Neural crest cell (in vitro differentiated cells): ENCODE results near the gene ZBTB44. TPM values are rescaled to one million over a fixed set of nuclear protein-coding genes. Genes with fewer than 3 reads are reported as not detected.

ENCODE experiments used
- DNase-seq: peaks from one replicate; pipeline ENCODE4 v3.0.0; 2021; ENCODE audit warnings: low read depth, mixed read lengths, low spot score
- H3K27ac Mint-ChIP-seq: one replicate; pipeline ENCODE4 v1.8.0; 2021; ENCODE audit warnings: mild to moderate bottlenecking, mixed read lengths; ENCODE audit not compliant: unreplicated experiment
- H3K27me3 Mint-ChIP-seq: 2 replicates; pipeline ENCODE4 v1.8.0; 2021; ENCODE audit warnings: low read depth, mild to moderate bottlenecking, mixed read lengths
- H3K36me3 Mint-ChIP-seq: 2 replicates; pipeline ENCODE4 v1.8.0; 2021; ENCODE audit warnings: low read depth, mild to moderate bottlenecking, mixed read lengths
- H3K4me1 Mint-ChIP-seq: 2 replicates; pipeline ENCODE4 v1.8.0; 2021; ENCODE audit warnings: mixed read lengths
- H3K4me3 Mint-ChIP-seq: one replicate; pipeline ENCODE4 v1.8.0; 2021; ENCODE audit warnings: mild to moderate bottlenecking, mixed read lengths
- H3K9me3 Mint-ChIP-seq: 2 replicates; pipeline ENCODE4 v1.8.0; 2021; ENCODE audit warnings: mixed read lengths
- CTCF ChIP-seq: fragments of 200-600 bp; sonication (generic); conservative IDR thresholded peaks from 2 replicates; pipeline ENCODE4 v1.5.0; 2021; ENCODE audit warnings: antibody characterized with exemption, mild to moderate bottlenecking
- total RNA-seq: library from RNA; stranded (reverse); gene quantifications from 2 replicates; pipeline ENCODE4 v1.2.1, GENCODE V29; 2021

Gene ZBTB44
- total RNA-seq, 1 donor from 2014 or later = 28.1 TPM

- Mint-ChIP-seq H3K36me3 (no peaks in the 10 kb centered on the region), H3K27me3 (no peaks in the 10 kb centered on the region), H3K27ac (no peak overlapping the region), H3K4me3 (no peak overlapping the region), H3K9me3 (no peaks in the 10 kb centered on the region), H3K4me1 (no peaks in the 10 kb centered on the region)
- no peak for TF ChIP-seq CTCF
- no peak for DNase-seq
Observed at GRCh38 chr11:130189492-130190210, 125.1 kb downstream of the ZBTB44 start.

GRCh38 chr11:130188585-130189347 is 126.0 kb downstream of the ZBTB44 start:
- Mint-ChIP-seq H3K9me3 (no peaks in the 10 kb centered on the region), H3K27me3 (no peaks in the 10 kb centered on the region), H3K27ac (no peak overlapping the region), H3K36me3 (no peaks in the 10 kb centered on the region), H3K4me3 (no peak overlapping the region), H3K4me1 (peaks cover 8% of the 10 kb centered on the region)
- DNase-seq = no peak
- no peak for TF ChIP-seq CTCF

- H3K27me3 Mint-ChIP-seq = no peaks in the 10 kb centered on the region
- no peaks in the 10 kb centered on the region for H3K36me3 Mint-ChIP-seq
- no peak overlapping the region for H3K27ac Mint-ChIP-seq
- TF ChIP-seq CTCF = no peak
- no peak overlapping the region for H3K4me3 Mint-ChIP-seq
- H3K9me3 Mint-ChIP-seq = no peaks in the 10 kb centered on the region
- peaks cover 10% of the 10 kb centered on the region for H3K4me1 Mint-ChIP-seq
- no peak for DNase-seq
Observed at GRCh38 chr11:130188047-130188446, 126.7 kb downstream of the ZBTB44 start.

- no peak overlapping the region for H3K27ac Mint-ChIP-seq
- no peak for TF ChIP-seq CTCF
- H3K4me1 Mint-ChIP-seq = peaks cover 10% of the 10 kb centered on the region
- no peaks in the 10 kb centered on the region for H3K9me3 Mint-ChIP-seq
- H3K36me3 Mint-ChIP-seq = no peaks in the 10 kb centered on the region
- H3K27me3 Mint-ChIP-seq = no peaks in the 10 kb centered on the region
- no peak for DNase-seq
- no peak overlapping the region for H3K4me3 Mint-ChIP-seq
Observed at GRCh38 chr11:130187096-130187495, 127.6 kb downstream of the ZBTB44 start.

- Mint-ChIP-seq H3K4me1 (peaks cover 17% of the 10 kb centered on the region), H3K27ac (peak overlapping the region; percentile 2), H3K9me3 (no peaks in the 10 kb centered on the region), H3K4me3 (no peak overlapping the region), H3K27me3 (no peaks in the 10 kb centered on the region), H3K36me3 (no peaks in the 10 kb centered on the region)
- DNase-seq = no peak
- no peak for TF ChIP-seq CTCF
Observed at GRCh38 chr11:130183878-130184610, 130.7 kb downstream of the ZBTB44 start.
